SK-N-SH treated with all-trans-retinoic acid at 6 μM for 48 hours (cell line): Measurements from ENCODE around the gene EDDM3A.
"Not testable (repeated sequence)": the region's sequence is repeated elsewhere in the genome, so short reads cannot be mapped to it uniquely, and the experiment has no call there.

Source experiments
- ARNTL ChIP-seq: fragments of 450-650 bp; formaldehyde crosslinking; IDR thresholded peaks from 2 replicates; pipeline ENCODE4 v1.5.0; 2020; ENCODE audit warnings: low read depth, mild to moderate bottlenecking, moderate library complexity, borderline replicate concordance
- BACH2 ChIP-seq: fragments of 250-450 bp; sonication (Bioruptor Pico); IDR thresholded peaks from 2 replicates; pipeline ENCODE4 v1.9.0; 2021; ENCODE audit warnings: mild to moderate bottlenecking, borderline replicate concordance
- CREB5 ChIP-seq: fragments of 250-450 bp; sonication (Bioruptor Pico); IDR thresholded peaks from 2 replicates; pipeline ENCODE4 v1.5.1; 2020; ENCODE audit warnings: low read depth, mild to moderate bottlenecking, moderate library complexity
- CSRNP3 ChIP-seq: fragments of 250-450 bp; sonication (Bioruptor Pico); IDR thresholded peaks from 2 replicates; pipeline ENCODE4 v1.5.1; 2021; ENCODE audit warnings: mild to moderate bottlenecking, moderate library complexity
- ISL1 ChIP-seq: fragments of 250-450 bp; sonication (Bioruptor Pico); IDR thresholded peaks from 2 replicates; pipeline ENCODE4 v2.1.2; 2022; ENCODE audit warnings: mild to moderate bottlenecking, moderate library complexity
- RARB ChIP-seq: fragments of 250-450 bp; sonication (Bioruptor Pico); IDR thresholded peaks from 2 replicates; pipeline ENCODE4 v1.8.0; 2021; ENCODE audit warnings: mild to moderate bottlenecking, moderate library complexity
- SNAI2 ChIP-seq: fragments of 250-450 bp; sonication (Bioruptor Pico); IDR thresholded peaks from 2 replicates; pipeline ENCODE4 v1.5.0; 2020; ENCODE audit warnings: mild to moderate bottlenecking, moderate library complexity
- TOX ChIP-seq: fragments of 250-450 bp; sonication (Bioruptor Pico); IDR thresholded peaks from 2 replicates; pipeline ENCODE4 v1.8.0; 2021; ENCODE audit warnings: mild to moderate bottlenecking, moderate library complexity, borderline replicate concordance
- ZNF70 ChIP-seq: fragments of 450-650 bp; formaldehyde crosslinking; IDR thresholded peaks from 2 replicates; pipeline ENCODE4 v1.5.0; 2020; ENCODE audit warnings: mild to moderate bottlenecking, moderate library complexity
- ZNF8 ChIP-seq: fragments of 450-650 bp; formaldehyde crosslinking; IDR thresholded peaks from 2 replicates; pipeline ENCODE4 v1.5.0; 2020; ENCODE audit warnings: mild to moderate bottlenecking, moderate library complexity

GRCh38 chr14:20738292-20738691 is 7.4 kb upstream of the EDDM3A start:
- not testable (repeated sequence) for TF ChIP-seq ARNTL (CRISPR knock-in tag); ZNF8 (CRISPR knock-in tag); TOX (CRISPR knock-in tag); SNAI2; RARB (CRISPR knock-in tag); ISL1 (CRISPR knock-in tag); BACH2 (CRISPR knock-in tag); ZNF70 (CRISPR knock-in tag); CREB5; CSRNP3 (CRISPR knock-in tag)
